MM.1S (cell line): ENCODE measurements around the gene ZNF124.
"Not testable (repeated sequence)": the region's sequence is repeated elsewhere in the genome, so short reads cannot be mapped to it uniquely, and the experiment has no call there.

ENCODE experiments used
- DNase-seq: peaks from one replicate; pipeline ENCODE4 v3.0.0-alpha.2; 2015
- H2AFZ ChIP-seq: fragments of 300-600 bp; sonication (generic); 2 replicates; pipeline ENCODE4 v1.6.0; 2016; ENCODE audit warnings: antibody characterized with exemption, low read length
- H3F3A ChIP-seq: fragments of 300-600 bp; sonication (generic); 2 replicates; pipeline ENCODE4 v1.6.1; 2016; ENCODE audit warnings: mild to moderate bottlenecking, antibody characterized with exemption, low read length, moderate library complexity, mixed read lengths; ENCODE audit not compliant: insufficient read depth
- H3K27ac ChIP-seq: fragments of 300-600 bp; sonication (generic); 2 replicates; pipeline ENCODE4 v1.5.1; 2016; ENCODE audit warnings: mild to moderate bottlenecking, low read length
- H3K27me3 ChIP-seq: fragments of 300-600 bp; sonication (generic); replicated peaks from 2 replicates; pipeline ENCODE4 v1.6.0; 2016; ENCODE audit warnings: low read length; ENCODE audit not compliant: insufficient read depth
- H3K36me3 ChIP-seq: fragments of 300-600 bp; sonication (generic); replicated peaks from 2 replicates; pipeline ENCODE4 v1.6.1; 2016; ENCODE audit warnings: mild to moderate bottlenecking, low read length, mixed read lengths; ENCODE audit not compliant: insufficient read depth
- H3K4me1 ChIP-seq: fragments of 300-600 bp; sonication (generic); 2 replicates; pipeline ENCODE4 v1.6.1; 2016; ENCODE audit warnings: low read length, mixed read lengths
- H3K4me2 ChIP-seq: fragments of 300-600 bp; sonication (generic); 2 replicates; pipeline ENCODE4 v1.6.0; 2016; ENCODE audit warnings: low read depth, low read length
- H3K4me3 ChIP-seq: fragments of 300-600 bp; sonication (generic); 2 replicates; pipeline ENCODE4 v1.5.1; 2016; ENCODE audit warnings: low read length, mixed read lengths
- H3K79me2 ChIP-seq: fragments of 300-600 bp; sonication (generic); 2 replicates; pipeline ENCODE4 v1.6.1; 2016; ENCODE audit warnings: mixed run types, low read length, mixed read lengths
- H3K9ac ChIP-seq: fragments of 300-600 bp; sonication (generic); 2 replicates; pipeline ENCODE4 v1.6.1; 2016; ENCODE audit warnings: low read length, mixed read lengths
- H3K9me2 ChIP-seq: fragments of 300-600 bp; sonication (generic); replicated peaks from 2 replicates; pipeline ENCODE4 v1.6.1; 2016; ENCODE audit warnings: mild to moderate bottlenecking, low read length, mixed read lengths; ENCODE audit not compliant: insufficient read depth
- H3K9me3 ChIP-seq: fragments of 300-600 bp; sonication (generic); replicated peaks from 2 replicates; pipeline ENCODE4 v1.6.1; 2016; ENCODE audit warnings: mild to moderate bottlenecking, low read length, mixed read lengths; ENCODE audit not compliant: insufficient read depth
- H4K20me1 ChIP-seq: fragments of 300-600 bp; sonication (generic); 2 replicates; pipeline ENCODE4 v1.6.1; 2016; ENCODE audit warnings: mild to moderate bottlenecking, low read length, moderate library complexity, mixed read lengths; ENCODE audit not compliant: insufficient read depth
- CTCF ChIP-seq: fragments of 300-600 bp; sonication (generic); IDR thresholded peaks from 2 replicates; pipeline ENCODE4 v1.5.1; 2016; ENCODE audit warnings: antibody characterized with exemption, low read length, mixed read lengths
- EZH2 ChIP-seq: fragments of 300-600 bp; sonication (generic); optimal IDR thresholded peaks from 2 replicates; pipeline ENCODE3; 2017; ENCODE audit warnings: low read depth, mild to moderate bottlenecking, antibody characterized with exemption, low read length, mixed read lengths
- EZH2phosphoT487 ChIP-seq: fragments of 300-600 bp; sonication (generic); IDR thresholded peaks from 2 replicates; pipeline ENCODE4 v1.6.1; 2018; ENCODE audit warnings: antibody characterized with exemption, low read length

Gene ZNF124

GRCh38 chr1:247171875-247172563, at the start of gene ZNF124:
TSS of gene ZNF124 (minus strand) at chr1:247172020. CDS start at chr1:247171877, 143 bp downstream.
- H3K27me3 ChIP-seq, H3K4me2 ChIP-seq, DNase-seq, H4K20me1 ChIP-seq, H3K9ac ChIP-seq, H3F3A ChIP-seq, H3K9me3 ChIP-seq, H3K4me3 ChIP-seq, H3K4me1 ChIP-seq, H3K27ac ChIP-seq, H2AFZ ChIP-seq, H3K36me3 ChIP-seq, H3K9me2 ChIP-seq: not testable (repeated sequence)
- peaks cover 22% of the 10 kb centered on the region for H3K79me2 ChIP-seq

- not testable (repeated sequence) for H2AFZ ChIP-seq, H3K36me3 ChIP-seq, H3K9ac ChIP-seq, H3K79me2 ChIP-seq, H3K9me2 ChIP-seq, H3K27ac ChIP-seq, H4K20me1 ChIP-seq, DNase-seq, H3K4me2 ChIP-seq, H3K27me3 ChIP-seq, H3K9me3 ChIP-seq, H3K4me3 ChIP-seq
- H3K4me1 ChIP-seq, result peaks cover 18% of the 10 kb centered on the region
- peaks cover 14% of the 10 kb centered on the region for H3F3A ChIP-seq
Observed at GRCh38 chr1:247220280-247220679, 48.5 kb upstream of the ZNF124 start.

- Histone ChIP-seq H3K27ac (no peak overlapping the region), H3K4me1 (peaks cover 33% of the 10 kb centered on the region), H3K9me3 (no peaks in the 10 kb centered on the region), H3F3A (peaks cover 24% of the 10 kb centered on the region), H3K4me3 (no peak overlapping the region), H3K79me2 (no peaks in the 10 kb centered on the region), H3K36me3 (no peaks in the 10 kb centered on the region), H3K4me2 (no peak overlapping the region), H3K27me3 (no peaks in the 10 kb centered on the region), H4K20me1 (no peaks in the 10 kb centered on the region), H3K9me2 (no peaks in the 10 kb centered on the region), H3K9ac (no peak overlapping the region), H2AFZ (no peak overlapping the region)
- DNase-seq, result no peak
- no peak for TF ChIP-seq CTCF
- TF ChIP-seq EZH2, result no peak
- TF ChIP-seq EZH2phosphoT487, result no peak
Observed at GRCh38 chr1:247218121-247218651, 46.4 kb upstream of the ZNF124 start.

- H2AFZ ChIP-seq, result peak overlapping the region; percentile 18
- H3K9me2 ChIP-seq, result no peaks in the 10 kb centered on the region
- no peaks in the 10 kb centered on the region for H3K36me3 ChIP-seq
- peak overlapping the region; percentile 69 for H3K27ac ChIP-seq
- peaks cover 43% of the 10 kb centered on the region for H3F3A ChIP-seq
- no peaks in the 10 kb centered on the region for H3K79me2 ChIP-seq
- no peak for TF ChIP-seq EZH2
- TF ChIP-seq CTCF, result no peak
- no peak for TF ChIP-seq EZH2phosphoT487
- peaks cover 50% of the 10 kb centered on the region for H3K4me1 ChIP-seq
- H3K9me3 ChIP-seq, result no peaks in the 10 kb centered on the region
- H3K4me3 ChIP-seq, result peak overlapping the region; percentile 19
- no peaks in the 10 kb centered on the region for H3K27me3 ChIP-seq
- H3K4me2 ChIP-seq, result peak overlapping the region; percentile 66
- H4K20me1 ChIP-seq, result no peaks in the 10 kb centered on the region
- H3K9ac ChIP-seq, result peak overlapping the region; percentile 27; the same call in 1 of the 2 replicates
- DNase-seq, result peak; percentile 82
Observed at GRCh38 chr1:247216261-247216660, 44.4 kb upstream of the ZNF124 start.
